Adrenal gland (tissue), 12 donors: Measurements from ENCODE around the gene PPP2R5C. TPM values are rescaled to one million over a fixed set of nuclear protein-coding genes. Genes with fewer than 3 reads are reported as not detected.

Experiments
- DNase-seq, 7 donors: peaks; one replicate each; pipeline ENCODE4 v3.0.0-alpha.2; 2019 to 2020
- H3K27ac ChIP-seq, 5 donors: fragments of 200-600 bp; sonication (generic) in 4 of 5; 1 replicate in 3 of 5; 2 replicates in 2 of 5; pipeline versions ENCODE4 v1.5.1 to v1.8.0; 2016 to 2020; ENCODE audit warnings: mild to moderate bottlenecking in 1 of 5
- H3K27me3 ChIP-seq: fragments of 200-600 bp; 2 replicates; pipeline ENCODE4 v1.8.0; 2021
- H3K36me3 ChIP-seq, 2 donors: fragments of 200-600 bp; replicated peaks in 1 of 2; 1 replicate in 1 of 2; 2 replicates in 1 of 2; pipeline versions ENCODE4 v1.5.1 to v1.8.0; 2018 to 2022
- H3K4me1 ChIP-seq, 2 donors: fragments of 200-600 bp; replicated peaks in 1 of 2; 1 replicate in 1 of 2; 2 replicates in 1 of 2; pipeline versions ENCODE4 v1.5.1 to v1.8.0; 2018 to 2021
- H3K4me3 ChIP-seq, 4 donors: fragments of 200-600 bp; sonication (generic) in 3 of 4; one replicate each; pipeline ENCODE4 v1.5.1; 2016 to 2018
- H3K9me3 ChIP-seq, 3 donors: fragments of 200-600 bp; sonication (generic) in 1 of 3; replicated peaks in 1 of 3; 1 replicate in 2 of 3; 2 replicates in 1 of 3; pipeline versions ENCODE4 v1.5.1 to v1.8.0; 2016 to 2021
- CTCF ChIP-seq, 6 experiments: fragments of 450-650 bp in 4 of 6; fragments of 200-600 bp in 2 of 6; sonication (generic) in 1 of 6; IDR thresholded peaks; 1 replicate in 5 of 6; 2 replicates in 1 of 6; pipeline versions ENCODE4 v1.5.1 to v1.8.0; 2016 to 2021; ENCODE audit warnings: antibody characterized with exemption in 6 of 6, mild to moderate bottlenecking in 2 of 6, moderate library complexity in 1 of 6
- POLR2A ChIP-seq, 2 donors: fragments of 450-650 bp; IDR thresholded peaks; one replicate each; pipeline ENCODE4 v1.6.1; 2017; ENCODE audit warnings: antibody characterized with exemption in 2 of 2, mild to moderate bottlenecking in 2 of 2, moderate library complexity in 1 of 2
- WGBS, 4 donors: extraction: QIAGEN DNeasy Blood & Tissue Kit in 2 of 4; methylation state at CpG; one replicate each; pipeline versions ENCODE4 v1.1.5 to v1.1.7; 2013 to 2017; 5-methylcytosine and 5-hydroxymethylcytosine counted together
- intact Hi-C, 2 donors: fragments of 100-400 bp; cut with DNase I; formaldehyde crosslinking; loops; one replicate each; pipeline versions ENCODE4 v1.14.1 to v1.15.0; 2022 to 2023
- polyA plus RNA-seq, 3 donors: library from polyadenylated mRNA; stranded (reverse); fragments of 200-250 nt in 2 of 3; fragments of 350-450 nt in 1 of 3; fragmentation: Illumina TruSeq in 1 of 3; extraction: RNeasy Lipid Tissue Mini Kit (QIAGEN cat#74804) in 1 of 3; gene quantifications; one replicate each; pipeline ENCODE4 v1.2.3, GENCODE V29; 2013 to 2014
- total RNA-seq, 9 donors: library from RNA; depleted of rRNA in 4 of 9; stranded (reverse); fragments of >200 nt in 4 of 9; fragments of 120-200 nt in 1 of 9; fragmentation: NEBNext Ultra II Directional in 1 of 9; extraction: Animal tissue kit (Norgen Biotek cat#: 25700) in 1 of 9; gene quantifications; one replicate each; pipeline versions ENCODE4 v1.1.0 to v1.2.4, GENCODE V29; 2013 to 2023
- donor health status: healthy with polysubstance abuse.
- donor health status: Bipolar disorder and iron deficiency.
- donor health status: DM: yes; HTN: yes; CAD: no.
- donor health status: DM: no; HTN: no; CAD: no.
- donor health status: DM: no; HTN: no; CAD: no.
- donor health status: DM: yes; HTN: yes; CAD: no.

PPP2R5C gene
- total and polyA plus RNA-seq, 12 donors = 66.5 to 216 (median 134) TPM

GRCh38 chr14:101859958-101860357, 98.4 kb downstream of the PPP2R5C start:
- Histone ChIP-seq H3K9me3 (no peaks in the 10 kb centered on the region), H3K4me1 (peaks cover 8 to 48% of the 10 kb centered on the region in 2 donors), H3K4me3 (no peak overlapping the region), H3K36me3 (peaks cover 0 to 14% of the 10 kb centered on the region in 2 donors), H3K27me3 (no peaks in the 10 kb centered on the region), H3K27ac (peak overlapping the region in 1 of 5 donors; percentile 71)
- intact Hi-C loops = no loop called here
- 91 to 100% (median 99%) methylated on average over 1 of the region's 1 CpG for WGBS, 4 donors
- TF ChIP-seq POLR2A (IDR thresholded peaks at IDR 0.05) = no peak
- TF ChIP-seq CTCF (IDR thresholded peaks at IDR 0.05) = no peak
- no peak for DNase-seq

- no peak for DNase-seq
- Histone ChIP-seq H3K36me3 (peaks cover 0 to 14% of the 10 kb centered on the region in 2 donors), H3K4me1 (peaks cover 13 to 50% of the 10 kb centered on the region in 2 donors), H3K27ac (peak overlapping the region in 1 of 5 donors; percentile 77), H3K9me3 (no peaks in the 10 kb centered on the region), H3K27me3 (no peaks in the 10 kb centered on the region), H3K4me3 (no peak overlapping the region)
- 91 to 94% (median 92%) methylated on average over 6 of the region's 6 CpGs for WGBS, 4 donors
- TF ChIP-seq CTCF (IDR thresholded peaks at IDR 0.05) (no peak), POLR2A (IDR thresholded peaks at IDR 0.05) (no peak)
- intact Hi-C loops = no loop called here
Observed at GRCh38 chr14:101861464-101861863, 100.0 kb downstream of the PPP2R5C start.

DNA sequence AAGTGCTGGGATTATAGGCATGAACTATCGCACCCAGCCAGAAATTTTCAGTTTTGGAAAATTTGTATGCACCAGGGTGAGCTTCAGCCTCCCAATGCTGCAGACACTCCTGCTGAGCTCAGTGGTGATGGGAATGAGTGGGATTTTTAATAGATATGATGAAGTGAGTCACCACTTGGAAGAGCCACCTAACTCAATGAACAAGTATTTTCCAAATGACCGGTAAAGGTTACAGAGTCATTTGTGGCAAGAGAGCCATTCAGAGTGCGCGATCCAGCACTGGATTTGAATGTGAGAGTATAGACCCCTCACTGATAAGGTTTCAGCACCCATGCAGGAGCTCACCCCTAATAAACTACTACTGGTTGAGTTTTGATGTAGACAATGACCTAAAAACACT, 100.7 kb downstream of the PPP2R5C start:
- peaks cover 0 to 8% of the 10 kb centered on the region in 2 donors for H3K36me3 ChIP-seq
- WGBS, 4 donors = 69 to 79% (median 76%) methylated on average over 3 to 4 of the region's 4 CpGs
- H3K4me3 ChIP-seq = no peak overlapping the region
- peak in 3 of 7 donors; percentile 31 to 59 (median 56) for DNase-seq
- H3K9me3 ChIP-seq = no peaks in the 10 kb centered on the region
- H3K27ac ChIP-seq = peak overlapping the region in 2 of 5 donors; percentile 73 to 77
- intact Hi-C loops = no loop called here
- TF ChIP-seq POLR2A (IDR thresholded peaks at IDR 0.05) (peak in 1 of 2 donors; percentile 25), CTCF (IDR thresholded peaks at IDR 0.05) (no peak)
- H3K27me3 ChIP-seq = no peaks in the 10 kb centered on the region
- peaks cover 13 to 42% of the 10 kb centered on the region in 2 donors for H3K4me1 ChIP-seq

GRCh38 chr14:101862711-101863110, 101.2 kb downstream of the PPP2R5C start:
- intact Hi-C loops = no loop called here
- TF ChIP-seq POLR2A (IDR thresholded peaks at IDR 0.05) (no peak), CTCF (IDR thresholded peaks at IDR 0.05) (no peak)
- peak in 3 of 7 donors; percentile 55 to 77 (median 72) for DNase-seq
- Histone ChIP-seq H3K27me3 (no peaks in the 10 kb centered on the region), H3K36me3 (peaks cover 0 to 4% of the 10 kb centered on the region in 2 donors), H3K4me1 (peaks cover 13 to 41% of the 10 kb centered on the region in 2 donors), H3K4me3 (no peak overlapping the region), H3K9me3 (no peaks in the 10 kb centered on the region), H3K27ac (peak overlapping the region in 2 of 5 donors; percentile 73 to 77)
- 65 to 88% (median 77%) methylated on average over 3 to 4 of the region's 4 CpGs for WGBS, 4 donors
